SW480 (cell line): ENCODE data around the gene SPTBN1.

Source experiments
- DNase-seq: peaks from one replicate; pipeline ENCODE4 v3.0.0-alpha.2; 2016; ENCODE audit warnings: low spot score

Gene SPTBN1

DNA sequence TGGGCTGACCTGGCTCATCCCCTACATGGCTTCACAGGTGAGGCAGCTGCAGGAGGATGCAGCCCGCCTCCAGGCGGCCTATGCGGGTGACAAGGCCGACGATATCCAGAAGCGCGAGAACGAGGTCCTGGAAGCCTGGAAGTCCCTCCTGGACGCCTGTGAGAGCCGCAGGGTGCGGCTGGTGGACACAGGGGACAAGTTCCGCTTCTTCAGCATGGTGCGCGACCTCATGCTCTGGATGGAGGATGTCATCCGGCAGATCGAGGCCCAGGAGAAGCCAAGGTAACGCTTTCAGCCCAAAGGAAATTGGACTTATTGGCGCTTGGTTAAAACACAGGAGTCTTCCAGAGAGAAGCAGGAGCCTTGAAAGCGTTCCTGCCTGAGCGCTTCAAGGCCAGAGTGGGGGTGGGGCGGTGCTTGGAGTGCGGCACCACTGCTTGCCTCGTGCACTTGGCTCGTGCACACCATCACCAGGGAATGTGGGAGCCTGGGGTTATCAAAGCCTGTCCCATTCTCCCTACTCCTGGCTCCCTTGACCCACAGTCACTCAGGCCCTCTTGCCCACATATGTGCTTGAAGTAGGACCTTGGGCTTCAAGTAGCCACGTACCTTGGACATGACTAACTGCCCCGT lies 197.6 kb downstream of the SPTBN1 start:
- DNase-seq: no peak

DNA sequence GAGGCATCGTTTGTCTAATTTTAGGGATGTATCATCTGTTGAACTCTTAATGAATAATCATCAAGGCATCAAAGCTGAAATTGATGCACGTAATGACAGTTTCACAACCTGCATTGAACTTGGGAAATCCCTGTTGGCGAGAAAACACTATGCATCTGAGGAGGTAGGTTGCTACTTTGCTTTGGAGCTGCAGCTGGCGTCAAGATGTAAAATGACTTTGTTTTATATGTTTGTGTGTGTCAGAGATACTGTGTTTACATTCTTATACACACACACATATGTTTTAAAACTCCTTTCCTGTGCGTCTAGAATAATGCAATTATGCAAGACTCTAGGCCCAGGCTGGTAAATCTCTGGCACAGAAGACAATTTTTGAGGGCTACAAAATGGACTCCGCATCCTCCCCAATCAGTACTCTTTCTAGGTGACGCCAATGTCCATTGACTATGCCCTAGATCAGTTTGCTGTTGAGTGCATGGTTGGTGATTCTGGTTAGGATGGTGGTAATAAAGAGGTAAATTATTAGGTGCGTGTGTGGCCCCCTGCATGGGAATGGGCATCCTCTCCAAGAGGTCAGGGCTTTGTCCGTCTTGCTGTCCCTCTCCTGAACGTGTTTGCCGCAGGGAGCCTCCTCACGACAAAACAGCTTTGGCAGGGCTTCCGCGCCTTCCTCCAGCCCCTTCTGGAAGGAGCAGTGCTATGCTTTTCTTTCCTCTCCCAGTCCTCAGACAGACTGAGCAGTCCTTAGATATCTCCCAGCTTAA lies 199.1 kb downstream of the SPTBN1 start:
- DNase-seq: no peak

DNA sequence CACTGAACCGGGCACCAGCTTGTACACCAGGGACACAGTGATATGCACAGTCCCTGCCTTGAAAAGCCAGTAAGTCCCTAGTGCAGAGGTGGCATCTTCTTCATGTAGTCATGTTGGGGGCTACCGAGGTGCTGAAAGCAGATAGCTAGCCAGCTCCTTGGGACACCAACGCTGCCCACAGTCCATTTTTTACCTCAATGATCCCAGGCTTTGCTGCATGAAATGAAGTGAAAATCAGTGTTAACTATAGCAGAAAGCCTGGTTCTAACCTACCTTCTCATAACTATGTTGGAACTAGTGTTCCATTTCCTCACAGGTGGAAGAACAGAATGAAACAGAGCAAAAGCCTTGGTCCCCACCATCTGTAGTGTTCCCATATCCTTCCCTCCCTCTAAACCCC lies 200.7 kb downstream of the SPTBN1 start:
- no peak for DNase-seq

- DNase-seq: peak; percentile 35
Observed at GRCh38 chr2:54657664-54658083, 201.5 kb downstream of the SPTBN1 start.

- no peak for DNase-seq
Observed at GRCh38 chr2:54658564-54659071, 202.5 kb downstream of the SPTBN1 start.

DNA sequence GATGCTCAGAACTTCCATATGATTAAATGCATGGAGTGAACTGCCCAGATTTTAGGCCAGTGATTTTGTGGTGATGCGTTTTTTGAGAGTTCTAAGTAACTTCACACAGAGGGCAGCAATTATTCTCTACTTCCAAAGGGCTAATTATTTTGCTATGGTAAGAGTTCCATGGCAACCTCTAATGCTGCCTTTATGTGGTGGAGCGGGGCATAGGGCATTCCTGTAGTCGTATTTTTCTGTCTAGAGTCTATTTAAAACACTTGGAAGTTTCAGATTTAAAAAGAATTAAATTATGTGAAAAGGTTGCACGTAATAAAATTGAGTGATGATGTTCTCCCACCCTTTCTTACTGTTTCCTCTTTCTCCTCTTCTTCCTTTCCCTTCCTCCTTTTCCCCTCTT lies 203.4 kb downstream of the SPTBN1 start:
- DNase-seq: no peak

GRCh38 chr2:54660752-54661151 lies 204.6 kb downstream of the SPTBN1 start:
- no peak for DNase-seq

- DNase-seq: no peak
Observed at GRCh38 chr2:54663424-54664030, 207.4 kb downstream of the SPTBN1 start.

- DNase-seq: no peak
Observed at GRCh38 chr2:54664238-54664786, 208.2 kb downstream of the SPTBN1 start.

DNA sequence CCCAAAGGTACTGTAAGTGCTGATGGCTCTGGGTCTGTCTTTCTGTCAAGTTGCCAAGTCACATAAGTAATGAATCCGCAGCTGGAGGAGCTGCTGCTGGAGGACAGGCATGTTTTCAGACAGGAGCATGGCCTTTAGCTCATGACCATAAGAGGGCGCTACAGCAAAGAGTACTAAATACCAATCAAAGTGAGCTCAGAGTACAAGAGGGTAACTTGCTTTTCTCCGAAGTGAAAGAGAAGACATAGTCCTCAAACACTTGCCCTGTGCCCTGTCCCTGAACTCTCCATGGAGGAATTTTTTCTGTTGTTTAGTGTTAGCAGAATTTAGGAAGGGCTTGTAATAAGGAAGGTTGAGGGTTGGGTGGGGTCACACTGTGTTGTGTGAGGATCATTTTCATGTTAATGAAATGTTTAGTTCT lies 209.3 kb downstream of the SPTBN1 start:
- peak; percentile 43 for DNase-seq

GRCh38 chr2:54666131-54666633 lies 210.1 kb downstream of the SPTBN1 start:
- no peak for DNase-seq

GRCh38 chr2:54666634-54667265 lies 210.6 kb downstream of the SPTBN1 start:
- no peak for DNase-seq

DNA sequence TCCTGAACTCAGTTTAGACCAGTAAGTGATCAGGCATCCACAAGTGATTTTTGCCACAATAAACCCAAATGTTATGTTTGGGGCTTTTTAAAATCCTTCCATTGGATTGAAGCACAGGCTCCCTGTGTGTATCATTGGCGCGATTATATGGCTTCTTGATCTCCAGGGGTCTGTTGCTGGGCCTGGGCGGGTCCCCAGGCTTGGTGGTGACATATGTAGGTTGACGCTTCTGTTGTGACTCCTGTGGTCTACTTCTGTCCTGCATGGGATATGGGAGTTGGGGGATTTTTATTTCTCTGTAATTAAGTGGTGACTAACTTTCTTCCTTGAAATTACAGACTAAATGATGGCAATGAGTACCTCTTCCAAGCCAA lies 211.1 kb downstream of the SPTBN1 start:
- no peak for DNase-seq

GRCh38 chr2:54667726-54668650 lies 211.9 kb downstream of the SPTBN1 start:
- DNase-seq: no peak

GRCh38 chr2:54668711-54669110 lies 212.6 kb downstream of the SPTBN1 start:
- DNase-seq: no peak

GRCh38 chr2:54669677-54670484 lies 213.8 kb downstream of the SPTBN1 start:
- DNase-seq: no peak

DNA sequence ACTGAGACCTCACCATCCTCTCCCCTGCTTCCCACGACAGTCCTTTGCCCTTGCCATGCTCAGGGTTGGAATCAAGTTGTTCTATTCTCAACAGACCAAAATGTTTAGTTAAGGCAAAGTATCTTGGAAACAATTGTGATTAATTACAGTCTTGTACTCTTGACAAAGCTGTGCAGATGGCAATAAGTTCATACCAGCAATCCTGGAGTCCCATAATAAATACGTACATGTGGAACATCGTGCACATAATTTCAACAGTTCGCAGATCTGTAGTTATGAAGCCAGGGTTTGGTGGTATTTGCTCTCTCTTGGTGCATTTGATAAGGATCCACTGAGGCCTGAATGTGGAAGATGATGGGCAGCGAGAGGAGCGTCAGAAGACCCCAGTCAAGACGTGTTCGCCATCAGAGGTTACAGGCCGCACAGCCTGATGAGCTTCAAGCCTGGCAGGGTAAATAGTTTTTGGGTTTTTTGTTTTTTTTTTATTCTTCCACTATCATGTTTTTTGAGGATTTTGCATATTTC lies 214.4 kb downstream of the SPTBN1 start:
- DNase-seq: no peak

- DNase-seq: no peak
Observed at GRCh38 chr2:54671010-54671409, 214.9 kb downstream of the SPTBN1 start.

GRCh38 chr2:54671875-54672589 lies 215.9 kb downstream of the SPTBN1 start:
- no peak for DNase-seq
